ENCODE data around the gene ATP10A. TPM values are rescaled to one million over a fixed set of nuclear protein-coding genes. Genes with fewer than 3 reads are reported as not detected.

Gene ATP10A
- polyA plus RNA-seq, 1 of the 3 experiments (the other 2 are of a cell fraction), result not detected

DNA sequence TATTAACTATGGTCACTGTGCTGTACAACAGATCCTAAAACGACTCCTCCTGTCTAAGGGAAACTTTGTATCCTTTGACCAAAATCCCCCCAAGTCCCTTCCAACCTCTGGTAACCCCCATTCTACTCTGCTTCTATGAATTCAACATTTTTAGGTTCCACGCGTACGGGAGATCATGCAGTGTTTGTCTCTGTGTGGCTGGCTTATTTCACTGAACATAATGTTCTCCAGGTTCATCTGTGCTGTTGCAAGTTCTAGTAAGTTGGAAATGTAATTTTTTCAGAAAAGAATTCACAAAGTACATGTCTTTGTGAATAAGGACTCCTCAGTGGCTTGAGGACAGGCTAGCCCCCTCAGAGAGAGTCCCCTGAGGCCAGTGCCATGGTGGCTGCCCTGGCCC is 66.1 kb downstream of the ATP10A start:
- no peak overlapping the region for H3K9ac ChIP-seq
- no peak overlapping the region for H3K4me2 ChIP-seq
- ChIA-PET CTCF (interaction anchor here (1.3 kb wide), 1 partner anchor 137 kb away, joined by 3 read pairs; no protein-coding TSS in a partner anchor), POLR2A (no interaction called here)
- no peaks in the 10 kb centered on the region for H3F3A ChIP-seq (replicated peaks; ENCODE audit: insufficient read depth)
- no peaks in the 10 kb centered on the region for H3K27me3 ChIP-seq (ENCODE audit: insufficient read depth)
- no peaks in the 10 kb centered on the region for H3K79me2 ChIP-seq (ENCODE audit: insufficient read depth)
- no peak overlapping the region for H3K4me3 ChIP-seq (ENCODE audit: low read depth in 2 of 2, low read length in 1 of 2)
- H3K9me3 ChIP-seq, result no peaks in the 10 kb centered on the region
- no peaks in the 10 kb centered on the region for H4K20me1 ChIP-seq (ENCODE audit: insufficient read depth)
- 69% methylated on average over 4 of the region's 4 CpGs for WGBS (ENCODE audit: low lambda C conversion rate)
- no peak for DNase-seq
- H3K27ac ChIP-seq (ENCODE audit: low read depth in 2 of 2, low read length in 1 of 2), result no peak overlapping the region
- H3K36me3 ChIP-seq (replicated peaks in 1 of 2; ENCODE audit: control insufficient read depth in 1 of 2, insufficient read depth in 2 of 2, low read length in 1 of 2), result no peaks in the 10 kb centered on the region
- TF ChIP-seq YY1 (IDR thresholded peaks at IDR 0.05; ENCODE audit: low read depth) (no peak), EP300 (IDR thresholded peaks at IDR 0.05; ENCODE audit: borderline replicate concordance in 1 of 2, low read depth in 1 of 2, low read length in 1 of 2) (no peak), EZH2phosphoT487 (IDR thresholded peaks at IDR 0.05; ENCODE audit: borderline replicate concordance, low read depth) (no peak), PBX3 (IDR thresholded peaks at IDR 0.05) (no peak), ELF1 (IDR thresholded peaks at IDR 0.05) (no peak), TAF1 (IDR thresholded peaks at IDR 0.05; ENCODE audit: borderline replicate concordance, low read depth, low read length) (no peak), RCOR1 (IDR thresholded peaks at IDR 0.05; ENCODE audit: low read length) (no peak), FOXJ3 (CRISPR knock-in tag; IDR thresholded peaks at IDR 0.05) (no peak), SMC3 (IDR thresholded peaks at IDR 0.05; ENCODE audit: low read depth, low read length) (no peak), FOSL2 (IDR thresholded peaks at IDR 0.05; ENCODE audit: borderline replicate concordance, low read depth) (no peak), REST (IDR thresholded peaks at IDR 0.05; ENCODE audit: low read depth, low read length) (no peak), GABPA (IDR thresholded peaks at IDR 0.05; ENCODE audit: low read depth) (no peak), RAD21 (IDR thresholded peaks at IDR 0.05; ENCODE audit: low read length) (no peak), MAX (IDR thresholded peaks at IDR 0.05; ENCODE audit: low read depth) (no peak), USF2 (IDR thresholded peaks at IDR 0.05; ENCODE audit: borderline replicate concordance, low read depth, low read length) (no peak), CHD2 (IDR thresholded peaks at IDR 0.05; ENCODE audit: low read length, partially characterized antibody) (no peak), FOXM1 (IDR thresholded peaks at IDR 0.05; ENCODE audit: low read depth) (no peak), RXRA (IDR thresholded peaks at IDR 0.05; ENCODE audit: borderline replicate concordance, low read depth) (no peak)
- H3K9me2 ChIP-seq, result no peaks in the 10 kb centered on the region
- no peak overlapping the region for H2AFZ ChIP-seq (ENCODE audit: low read depth)
- peaks cover 0 to 24% of the 10 kb centered on the region in 2 experiments; a peak in 2 of 4 replicates for H3K4me1 ChIP-seq (ENCODE audit: control insufficient read depth in 1 of 2, insufficient read depth in 2 of 2, low read depth in 1 of 2, low read length in 1 of 2)
